GM12801 (cell line): ENCODE data around the gene PTPRE.

ENCODE experiments used
- TF ChIP-seq, protein P1 (sequence below): IDR thresholded peaks from one replicate; pipeline ENCODE4 v1.5.1; 2011; ENCODE audit warnings: control low read depth; ENCODE audit not compliant: insufficient read length; ENCODE audit errors: extremely low read depth

PTPRE gene

DNA sequence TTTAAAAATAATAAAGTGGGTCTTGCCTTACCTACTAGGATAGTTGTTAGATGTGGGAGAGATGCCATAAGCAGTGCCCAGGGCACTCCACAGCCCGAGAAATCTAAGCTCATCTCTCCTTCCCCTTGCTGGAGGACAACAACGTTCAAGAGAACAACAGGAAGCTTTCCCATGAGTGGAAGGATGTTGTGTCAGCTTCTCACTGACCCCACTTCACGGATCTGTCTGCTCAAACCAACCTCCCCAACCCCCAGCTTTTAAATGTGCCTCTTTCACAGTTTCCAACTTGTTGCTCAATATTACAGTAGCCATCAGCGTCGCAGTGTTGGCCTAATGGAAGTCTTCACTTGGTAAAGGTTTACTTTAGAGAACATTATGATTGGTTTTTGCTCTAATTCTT lies 72.1 kb downstream of the PTPRE start:
- TF ChIP-seq, protein P1, sequence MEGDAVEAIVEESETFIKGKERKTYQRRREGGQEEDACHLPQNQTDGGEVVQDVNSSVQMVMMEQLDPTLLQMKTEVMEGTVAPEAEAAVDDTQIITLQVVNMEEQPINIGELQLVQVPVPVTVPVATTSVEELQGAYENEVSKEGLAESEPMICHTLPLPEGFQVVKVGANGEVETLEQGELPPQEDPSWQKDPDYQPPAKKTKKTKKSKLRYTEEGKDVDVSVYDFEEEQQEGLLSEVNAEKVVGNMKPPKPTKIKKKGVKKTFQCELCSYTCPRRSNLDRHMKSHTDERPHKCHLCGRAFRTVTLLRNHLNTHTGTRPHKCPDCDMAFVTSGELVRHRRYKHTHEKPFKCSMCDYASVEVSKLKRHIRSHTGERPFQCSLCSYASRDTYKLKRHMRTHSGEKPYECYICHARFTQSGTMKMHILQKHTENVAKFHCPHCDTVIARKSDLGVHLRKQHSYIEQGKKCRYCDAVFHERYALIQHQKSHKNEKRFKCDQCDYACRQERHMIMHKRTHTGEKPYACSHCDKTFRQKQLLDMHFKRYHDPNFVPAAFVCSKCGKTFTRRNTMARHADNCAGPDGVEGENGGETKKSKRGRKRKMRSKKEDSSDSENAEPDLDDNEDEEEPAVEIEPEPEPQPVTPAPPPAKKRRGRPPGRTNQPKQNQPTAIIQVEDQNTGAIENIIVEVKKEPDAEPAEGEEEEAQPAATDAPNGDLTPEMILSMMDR: no peak

DNA sequence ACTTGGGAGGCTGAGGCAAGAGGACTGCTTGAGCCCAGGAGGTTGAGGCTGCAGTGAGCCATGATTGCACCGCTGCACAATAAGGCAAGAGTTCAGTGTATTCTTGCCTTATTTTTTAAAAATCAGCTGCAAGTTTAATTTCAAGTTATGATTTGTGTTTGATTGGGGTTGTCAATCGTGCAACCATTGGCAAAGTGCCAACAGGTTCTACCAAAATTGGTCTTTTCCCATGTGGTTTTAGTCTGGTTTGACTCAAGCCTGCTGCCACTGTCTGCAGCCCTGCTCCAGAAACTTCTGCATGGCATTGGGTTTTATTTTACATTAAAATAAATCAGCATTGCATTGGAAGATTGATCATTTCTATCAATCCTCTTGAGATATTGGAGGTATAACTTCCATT lies 72.7 kb downstream of the PTPRE start:
- TF ChIP-seq, protein P1: no peak

DNA sequence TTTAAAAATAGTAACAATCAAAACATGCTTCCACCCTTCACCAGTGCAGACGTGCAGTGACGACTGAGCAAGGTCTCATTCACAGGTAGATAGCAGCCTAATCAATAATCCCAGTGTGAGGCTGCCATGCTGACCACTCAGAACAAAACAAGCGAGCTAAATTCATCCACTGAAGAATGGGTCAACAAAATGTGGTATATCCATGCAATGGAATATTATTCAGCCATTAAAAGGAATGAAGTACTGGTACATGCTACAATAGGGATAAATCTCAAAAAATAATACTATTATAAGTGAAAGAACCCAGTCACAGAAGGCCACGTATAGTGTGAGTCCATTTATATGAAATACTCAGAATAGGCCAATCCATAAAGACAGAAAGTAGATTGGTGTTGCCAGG lies 74.0 kb downstream of the PTPRE start:
- TF ChIP-seq, protein P1: no peak

DNA sequence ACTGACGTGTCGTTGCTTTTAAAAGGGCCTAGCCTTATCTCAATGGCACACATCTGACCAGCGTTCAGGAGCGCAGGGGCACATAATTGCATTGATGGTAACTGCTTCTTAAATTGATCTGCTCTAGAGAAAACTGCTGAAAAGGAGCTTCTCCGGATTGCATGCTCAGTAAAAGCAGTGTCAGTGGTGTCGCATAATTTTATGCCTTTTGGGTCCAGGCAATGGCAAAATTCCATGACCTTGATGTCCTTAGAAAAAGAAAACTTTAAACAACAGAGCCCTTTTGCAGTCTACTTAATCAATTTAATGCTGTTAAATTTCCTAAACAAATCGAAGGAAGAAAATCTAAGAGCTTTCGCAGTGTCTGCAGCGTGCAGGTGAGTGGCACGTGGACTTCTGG lies 75.7 kb downstream of the PTPRE start:
- TF ChIP-seq, protein P1: no peak

DNA sequence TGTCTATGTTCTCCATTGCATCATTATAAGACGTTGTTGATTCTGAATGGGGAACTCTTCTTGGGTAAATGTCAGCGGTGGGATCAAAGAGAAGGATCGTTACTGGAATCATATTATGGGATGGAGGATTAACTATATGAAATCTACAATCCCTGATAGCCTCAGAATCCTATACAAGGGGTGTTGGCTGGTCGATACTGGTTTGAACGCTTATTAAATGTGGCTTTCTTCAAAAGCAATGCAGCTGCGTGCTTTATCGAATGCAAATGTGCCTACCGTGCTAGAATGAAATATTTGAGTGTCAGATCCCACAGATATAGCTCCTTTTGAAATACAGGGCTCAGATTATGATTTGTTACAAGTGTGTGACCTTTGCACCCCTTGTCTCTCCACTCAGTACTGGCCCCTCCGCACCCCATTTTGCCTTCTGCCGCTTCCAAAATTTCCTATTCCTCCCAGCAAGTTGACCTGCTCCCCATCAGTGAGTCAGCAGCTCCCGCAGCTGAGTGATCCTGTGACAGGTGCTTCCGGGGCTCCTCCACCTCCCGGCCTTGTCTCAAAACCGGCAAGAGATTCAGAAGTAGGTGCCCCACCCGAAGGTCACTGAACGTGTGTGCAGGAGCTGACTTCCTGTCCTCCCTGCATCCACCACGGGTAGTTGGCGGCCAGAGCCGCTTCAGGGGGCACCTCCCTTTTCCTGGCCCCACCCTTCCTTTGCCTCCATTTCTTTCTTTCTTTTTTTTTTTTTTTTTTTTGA lies 76.6 kb downstream of the PTPRE start:
- TF ChIP-seq, protein P1: no peak

DNA sequence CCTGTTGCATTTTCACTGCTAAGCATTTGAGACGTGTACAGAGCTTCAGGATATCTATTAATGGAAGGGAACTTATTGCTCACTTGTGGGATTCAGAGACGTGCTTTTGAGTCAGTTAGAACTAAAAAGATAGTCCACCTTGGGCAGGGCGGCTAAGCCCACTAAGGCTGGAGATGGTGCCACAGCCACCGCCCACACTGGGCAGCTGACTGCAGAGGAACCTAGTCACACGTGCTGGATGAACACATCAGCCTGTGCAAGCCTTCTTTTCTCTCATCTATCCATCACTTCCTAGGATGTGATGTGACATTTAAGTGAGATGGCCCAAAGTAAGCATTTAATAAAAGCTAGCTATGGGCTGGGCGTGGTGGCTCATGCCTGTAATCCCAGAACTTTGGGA lies 78.0 kb downstream of the PTPRE start:
- TF ChIP-seq, protein P1: no peak

DNA sequence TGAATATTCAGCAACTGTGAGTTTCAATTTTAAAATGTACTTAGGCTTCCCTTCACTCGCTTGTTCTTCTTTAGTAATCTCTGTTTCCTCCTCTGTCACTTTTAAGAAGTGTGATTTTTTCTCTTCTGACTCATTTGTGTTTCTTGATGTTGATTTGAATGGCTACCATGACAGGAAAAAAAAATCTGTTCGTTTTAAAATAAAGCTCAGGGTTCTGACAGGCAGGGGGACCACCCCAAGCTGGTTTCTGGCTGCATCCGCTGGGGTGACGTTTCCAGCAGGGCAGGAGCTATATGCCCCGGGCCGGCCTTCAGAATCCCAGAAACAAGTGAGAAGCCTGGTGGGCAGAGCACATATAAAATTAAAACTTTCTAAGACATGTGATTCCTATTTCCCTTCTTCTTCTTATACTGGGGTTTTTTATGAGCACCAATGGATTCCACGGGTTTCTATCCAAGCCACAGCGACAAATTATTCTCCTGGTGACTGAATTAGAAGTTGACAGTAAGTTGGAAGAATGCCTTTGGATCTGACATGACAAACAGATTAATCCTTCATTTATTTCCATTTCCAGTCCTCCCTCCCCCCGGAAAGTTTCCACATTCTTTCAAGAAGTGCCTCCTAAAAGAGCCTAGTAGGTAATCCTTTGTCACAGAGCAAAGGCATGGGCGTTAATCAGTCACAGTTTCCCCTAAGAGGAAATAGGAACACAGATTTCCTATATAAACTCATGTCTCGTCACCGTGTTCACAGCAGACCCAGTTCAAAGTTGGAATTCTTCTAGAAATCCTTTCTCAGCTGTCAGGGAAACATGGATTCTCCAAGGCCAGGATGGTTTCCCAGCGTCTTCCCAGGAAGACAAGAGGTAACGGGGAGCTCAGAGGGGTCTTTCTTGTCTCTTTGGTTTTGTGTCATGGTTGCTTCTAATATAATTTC lies 79.9 kb downstream of the PTPRE start:
- TF ChIP-seq, protein P1: no peak
